CD4-positive, alpha-beta T cell treated with Interleukin-15 for 4 hours (primary cell): ENCODE data around the gene SLC37A1.
"Not testable (repeated sequence)": the region's sequence is repeated elsewhere in the genome, so short reads cannot be mapped to it uniquely, and the experiment has no call there.

ENCODE experiments used
- DNase-seq: peaks from one replicate; pipeline ENCODE4 v3.0.0-alpha.2; 2020; ENCODE audit warnings: low spot score

The SLC37A1 gene

DNA sequence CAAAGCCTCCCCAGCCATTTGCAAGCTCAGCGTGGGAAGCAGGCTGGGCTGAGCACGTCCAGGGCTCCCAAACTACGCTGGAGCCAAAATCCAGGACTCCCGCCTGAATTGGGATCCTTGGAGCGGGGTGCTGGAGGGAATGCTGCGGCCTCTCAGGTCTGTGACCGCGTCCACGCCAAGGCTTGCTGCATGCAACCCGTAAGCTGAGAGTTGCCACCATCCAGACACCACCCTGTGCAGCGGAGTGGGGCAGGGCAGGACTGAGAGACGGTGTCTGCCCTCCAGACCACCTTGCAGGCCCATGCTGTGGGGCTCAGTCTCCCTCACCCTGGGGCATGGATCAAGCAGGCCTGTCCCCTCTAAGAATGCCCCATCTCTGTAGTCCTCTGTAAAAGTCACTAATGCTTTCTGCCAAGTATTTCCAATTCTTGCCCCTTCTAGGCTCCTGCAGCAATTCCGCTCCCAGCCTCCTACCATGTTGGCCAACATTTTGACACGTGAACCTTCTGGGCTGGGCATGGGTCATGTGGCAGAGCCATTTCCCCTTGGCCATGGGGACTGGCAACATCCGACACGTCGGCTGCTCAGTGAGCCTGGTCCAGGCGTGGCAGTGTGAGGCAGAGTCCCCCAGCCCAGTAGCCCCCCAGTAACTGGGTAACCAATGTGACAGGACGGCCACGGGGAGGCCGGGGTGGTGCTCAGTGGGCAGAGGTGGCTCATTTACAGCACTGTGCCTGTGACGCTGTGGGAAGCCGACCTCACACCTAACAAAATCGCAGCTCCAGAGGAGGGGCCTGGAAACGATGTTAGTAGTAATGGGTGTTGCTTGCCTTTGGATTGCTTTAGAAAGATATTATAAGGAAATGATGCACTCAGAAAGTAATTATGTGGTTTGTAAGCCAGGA is 81.9 kb downstream of the SLC37A1 start:
- no peak for DNase-seq

DNA sequence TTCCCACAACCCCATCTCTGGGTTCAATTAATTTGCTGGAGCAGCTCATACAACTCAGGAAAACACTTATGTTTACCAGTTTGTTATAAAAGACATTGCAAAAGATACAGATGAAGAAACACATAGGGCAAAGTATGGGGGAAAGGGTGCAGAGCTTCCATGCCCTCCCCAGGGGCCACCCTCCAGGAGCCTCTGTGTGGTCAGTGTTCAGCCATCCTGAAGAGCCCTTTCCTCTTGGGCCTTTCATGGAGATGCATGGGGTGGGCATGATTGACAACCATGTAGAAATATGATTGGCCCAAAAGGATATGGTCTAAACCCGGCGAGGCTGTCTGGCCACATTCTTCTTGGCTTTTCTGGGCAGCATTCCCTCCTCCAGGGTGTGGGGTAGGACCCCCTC is 83.0 kb downstream of the SLC37A1 start:
- DNase-seq: no peak

DNA sequence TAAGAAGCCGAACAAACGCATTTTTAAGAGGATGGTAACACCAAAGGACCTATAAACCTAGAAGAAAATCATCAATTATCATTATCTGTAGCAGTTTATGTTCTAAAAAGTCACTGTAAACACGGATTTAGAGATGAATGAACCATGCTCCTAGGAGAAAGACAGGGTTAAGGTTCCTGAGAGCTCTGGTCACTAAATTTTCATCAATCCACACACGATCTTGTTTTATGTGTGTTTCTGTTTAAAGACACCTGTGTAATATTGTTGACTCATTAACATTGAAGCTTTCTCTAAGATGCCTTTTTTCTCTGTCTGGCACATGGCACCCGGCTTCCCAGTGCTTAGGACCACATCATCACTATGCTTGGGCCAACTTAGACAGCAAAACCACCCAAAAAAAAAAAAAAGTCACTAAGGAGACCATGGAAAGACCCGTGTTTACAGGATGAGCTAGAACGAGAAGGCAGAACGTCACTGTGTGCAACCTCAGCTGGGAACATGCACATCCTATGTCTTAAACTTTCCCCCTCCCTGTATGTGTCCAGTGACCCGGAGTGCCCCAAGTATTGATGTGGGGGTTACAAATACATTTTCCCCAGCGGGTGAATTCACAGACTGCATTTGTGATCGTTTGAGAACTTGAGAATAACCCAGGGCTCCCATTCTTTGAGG is 84.0 kb downstream of the SLC37A1 start:
- no peak for DNase-seq

DNA sequence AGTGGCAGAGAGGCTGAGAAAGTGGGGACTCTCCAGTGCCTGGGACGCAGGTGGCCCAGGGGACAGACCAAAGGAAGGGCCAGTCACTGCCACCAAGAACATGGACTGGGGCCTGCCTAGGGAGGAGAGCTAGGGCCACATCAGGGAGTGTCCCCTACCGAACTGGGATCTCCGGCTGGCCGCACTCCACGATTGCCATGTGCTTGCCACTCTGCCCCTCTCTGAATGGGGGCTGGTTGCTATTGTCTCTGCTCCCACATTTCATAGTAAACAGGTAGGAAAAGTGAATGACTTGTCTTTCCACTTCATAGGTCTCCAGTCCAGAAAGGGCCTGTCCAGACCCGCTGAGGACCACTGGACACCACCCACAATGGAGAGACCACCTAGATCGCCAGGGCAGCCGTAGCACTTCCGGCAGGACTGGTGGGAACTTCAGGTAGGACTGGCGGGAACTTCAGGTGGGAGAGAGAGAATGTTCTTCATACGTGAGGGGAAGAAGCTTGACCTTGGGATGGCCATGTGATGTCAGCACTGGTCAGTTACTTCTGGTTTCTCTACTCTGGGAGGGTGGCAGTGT is 84.6 kb downstream of the SLC37A1 start:
- no peak for DNase-seq

DNA sequence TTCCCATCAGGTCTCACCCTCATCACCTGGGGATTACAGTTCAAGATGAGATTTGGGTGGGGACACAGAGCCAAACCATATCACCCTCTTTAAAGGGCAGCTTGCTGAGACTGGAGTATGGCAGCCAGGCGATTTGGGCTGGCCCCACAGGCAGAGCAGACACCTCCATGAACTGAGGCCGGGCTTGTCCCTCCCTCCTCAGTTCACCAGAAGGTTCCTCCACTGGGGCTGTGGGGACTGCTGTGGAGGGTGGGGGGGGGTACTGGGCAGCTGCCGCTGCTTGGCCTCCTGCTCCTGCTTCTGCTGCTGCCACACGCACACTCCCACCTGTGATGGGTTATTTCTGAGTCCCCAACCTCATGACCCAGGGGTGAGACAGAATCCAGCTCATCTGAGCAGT is 85.8 kb downstream of the SLC37A1 start:
- no peak for DNase-seq

DNA sequence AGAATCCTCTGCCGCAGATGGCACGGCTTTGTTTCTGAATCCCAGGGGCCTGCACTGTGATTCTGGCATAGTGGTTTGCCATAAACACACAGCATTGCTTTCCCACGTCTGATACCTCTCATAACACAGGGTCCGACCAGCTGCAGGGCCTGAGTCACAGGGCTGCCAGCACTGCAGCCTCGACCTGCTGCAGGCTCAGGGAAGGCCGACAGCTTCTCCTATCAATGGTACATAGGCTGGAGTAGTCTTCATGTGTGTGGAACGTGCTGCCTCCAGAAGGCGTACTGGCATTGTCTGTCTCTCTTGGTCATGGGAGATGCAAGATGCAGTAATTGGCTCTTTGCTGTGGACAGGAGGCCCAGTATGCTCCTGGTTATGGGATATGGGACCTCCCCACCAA is 86.3 kb downstream of the SLC37A1 start:
- DNase-seq: no peak

DNA sequence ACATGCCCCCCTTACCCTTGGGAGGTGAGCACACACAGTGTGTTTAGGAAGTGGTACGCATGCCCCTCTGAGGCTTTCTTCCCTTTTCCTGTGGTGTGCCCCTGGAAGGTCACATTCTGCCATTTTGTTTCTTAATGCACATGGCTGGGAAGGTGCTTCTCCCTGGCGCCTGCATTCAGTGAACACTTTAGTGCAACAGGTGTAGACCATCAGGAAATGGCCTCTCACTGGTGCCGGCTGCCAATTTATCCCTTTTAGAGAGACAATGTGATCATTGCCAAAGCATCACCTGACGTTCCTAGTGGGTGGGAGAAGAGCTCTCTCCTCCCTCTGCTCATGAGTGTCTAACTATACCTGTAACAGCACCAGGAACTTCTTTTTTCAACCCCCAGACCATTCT is 88.0 kb downstream of the SLC37A1 start:
- no peak for DNase-seq

DNA sequence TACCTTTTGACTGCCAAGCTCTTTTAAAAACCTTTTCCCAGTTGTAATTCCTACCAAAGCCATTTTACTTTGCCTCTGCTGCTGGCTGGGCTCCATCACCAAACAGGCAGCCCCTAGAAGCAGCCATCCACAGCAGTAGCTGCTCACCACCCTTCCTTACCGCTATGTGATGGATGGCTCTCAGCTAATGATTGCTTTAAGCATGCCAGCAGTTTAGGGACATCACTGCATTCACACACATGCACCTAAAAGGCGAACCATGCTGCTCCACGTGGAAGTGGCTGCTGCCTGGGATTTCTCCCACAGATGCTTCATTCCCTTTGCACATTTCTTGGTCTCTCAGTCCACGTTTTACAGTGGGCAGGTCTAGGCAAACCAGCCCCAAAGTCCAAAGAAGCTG is 93.5 kb downstream of the SLC37A1 start:
- DNase-seq: no peak

DNA sequence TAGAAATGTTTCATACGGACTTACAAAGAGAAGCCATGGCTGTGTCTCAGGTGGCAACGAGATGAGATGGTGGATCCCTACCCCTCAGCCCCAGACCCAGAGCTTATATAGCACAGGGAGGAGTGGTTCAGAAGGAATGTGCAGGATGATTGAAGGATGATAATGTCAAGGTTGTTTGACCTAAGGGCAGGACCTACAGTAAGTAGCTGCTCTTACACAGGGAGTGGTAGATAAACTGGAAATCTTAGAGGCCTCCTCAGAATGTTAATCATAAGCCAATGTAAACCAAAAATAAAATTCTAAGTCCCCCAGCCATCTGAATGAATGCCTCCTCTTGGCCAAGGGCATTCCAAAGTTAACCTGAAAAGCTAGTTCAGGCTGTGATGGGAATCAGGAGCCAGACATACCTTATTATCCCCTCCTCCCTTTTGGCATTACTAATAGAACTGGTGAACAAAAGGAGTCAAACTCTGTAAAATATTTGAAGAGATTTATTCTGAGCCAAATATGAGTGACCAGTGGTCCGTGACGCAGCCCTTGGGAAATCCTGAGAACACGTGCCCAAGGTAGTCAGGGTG is 94.0 kb downstream of the SLC37A1 start:
- DNase-seq: no peak

DNA sequence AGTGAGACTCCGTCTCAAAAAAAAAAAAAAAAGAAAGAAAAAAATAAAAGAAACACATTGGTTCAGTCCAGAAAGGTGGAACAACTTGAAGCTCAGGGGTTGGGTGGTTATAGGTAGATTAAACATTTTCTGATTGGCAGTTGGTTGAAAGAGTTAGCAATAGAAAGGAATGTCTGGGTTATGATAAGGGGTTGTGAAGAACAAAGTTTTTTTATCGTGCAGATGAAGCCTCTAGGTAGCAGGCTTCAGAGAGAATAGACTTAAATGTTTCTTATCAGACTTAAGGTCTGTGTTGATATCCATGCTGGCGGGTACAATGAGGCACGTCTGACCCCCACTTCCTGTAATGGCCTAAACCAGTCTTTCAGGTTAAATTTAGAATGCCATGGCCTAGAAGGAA is 94.8 kb downstream of the SLC37A1 start:
- no peak for DNase-seq

DNA sequence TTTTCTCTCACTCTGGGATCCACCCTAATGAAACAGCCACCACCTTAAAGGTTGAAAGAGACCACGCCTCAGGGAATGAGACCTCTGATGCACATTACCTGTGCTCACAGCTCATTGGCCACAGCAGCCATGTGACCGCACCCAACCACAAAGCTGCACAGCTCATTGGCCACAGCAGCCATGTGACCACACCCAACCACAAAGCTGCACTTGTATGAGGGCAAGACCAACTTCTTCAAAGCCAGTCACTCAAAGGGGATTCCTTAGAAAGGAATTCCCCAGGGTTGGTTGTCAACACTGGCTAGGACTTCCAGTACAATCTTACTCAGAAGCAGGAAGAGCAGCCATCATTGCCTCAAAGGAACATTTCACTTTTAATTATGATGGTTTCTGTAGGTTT is 96.2 kb downstream of the SLC37A1 start:
- peak; percentile 52 for DNase-seq

DNA sequence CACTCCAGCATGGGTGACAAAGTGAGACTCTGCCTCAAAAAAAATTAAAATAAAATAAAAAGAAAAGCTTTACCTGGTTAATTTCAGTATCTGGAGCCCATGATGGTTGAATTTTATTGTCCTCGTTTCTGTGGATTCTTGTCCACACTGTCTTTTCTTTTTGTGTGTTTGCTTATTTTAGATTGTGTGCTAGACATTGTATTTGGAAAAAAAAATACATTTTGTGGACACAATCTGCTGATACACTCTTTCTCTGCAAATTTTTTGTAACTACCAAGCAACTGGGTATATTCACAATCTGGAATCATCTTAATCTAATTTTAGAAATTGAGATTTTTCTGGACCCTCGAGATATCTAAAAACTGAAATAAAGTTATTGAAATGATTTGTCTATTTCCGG is 98.2 kb downstream of the SLC37A1 start:
- DNase-seq: no peak

DNA sequence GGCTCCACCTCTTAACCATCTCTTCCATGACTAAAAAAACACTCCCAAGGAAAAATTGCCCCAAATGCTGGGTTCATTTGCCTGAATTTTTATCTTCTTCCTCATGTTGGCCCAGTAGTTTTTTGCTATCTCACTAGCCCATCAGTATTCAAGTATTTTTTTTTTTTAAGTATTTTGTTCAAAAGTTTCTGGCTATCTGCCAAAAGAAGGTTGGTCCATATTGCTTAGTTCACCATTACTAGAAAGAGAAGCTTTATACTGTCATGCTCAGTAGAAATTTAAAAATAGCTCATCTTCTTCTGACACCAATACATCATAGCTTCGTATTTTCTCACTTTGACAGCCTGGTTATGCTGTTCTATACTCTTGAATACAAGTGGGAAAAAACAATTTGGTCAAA is 98.7 kb downstream of the SLC37A1 start:
- no peak for DNase-seq

DNA sequence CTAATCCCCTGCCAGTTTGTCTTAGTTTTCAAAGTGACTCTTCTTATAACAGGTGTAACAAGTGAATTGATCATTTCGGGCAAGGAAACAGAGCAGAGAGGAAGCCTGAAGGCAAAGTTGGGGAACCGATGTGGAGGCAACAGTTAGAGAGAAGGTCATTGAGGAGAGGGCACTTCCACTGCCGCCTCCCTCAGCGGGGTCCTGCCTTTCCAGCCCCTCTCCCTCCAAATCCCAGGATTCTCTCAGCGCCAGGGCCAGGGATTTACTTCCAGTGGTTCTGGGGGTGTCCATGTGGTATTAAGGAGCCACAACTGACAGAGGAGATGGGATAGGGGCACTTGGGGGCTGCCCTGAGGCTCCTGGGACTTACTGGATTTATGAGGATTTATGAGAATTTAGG is 100.1 kb downstream of the SLC37A1 start:
- no peak for DNase-seq

DNA sequence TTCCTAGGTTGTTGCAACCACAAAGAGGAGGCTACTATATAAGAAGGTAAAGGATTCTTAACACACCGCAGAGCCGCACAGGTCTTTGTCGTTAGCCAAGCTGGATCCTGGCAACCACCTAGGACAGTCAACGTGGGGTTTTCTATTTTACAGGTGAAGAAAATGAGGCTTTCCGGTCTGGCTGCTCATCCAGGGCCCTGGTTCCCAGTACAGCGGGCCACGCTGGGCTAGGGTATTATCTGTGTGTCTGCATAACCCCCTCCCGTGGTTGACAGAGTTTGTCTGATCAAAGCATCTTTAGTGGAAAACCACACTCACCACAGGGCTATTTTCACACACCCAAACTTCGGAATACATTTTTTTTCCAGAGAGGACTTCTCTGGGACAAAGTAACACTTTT is 100.7 kb downstream of the SLC37A1 start:
- peak; percentile 62 for DNase-seq

DNA sequence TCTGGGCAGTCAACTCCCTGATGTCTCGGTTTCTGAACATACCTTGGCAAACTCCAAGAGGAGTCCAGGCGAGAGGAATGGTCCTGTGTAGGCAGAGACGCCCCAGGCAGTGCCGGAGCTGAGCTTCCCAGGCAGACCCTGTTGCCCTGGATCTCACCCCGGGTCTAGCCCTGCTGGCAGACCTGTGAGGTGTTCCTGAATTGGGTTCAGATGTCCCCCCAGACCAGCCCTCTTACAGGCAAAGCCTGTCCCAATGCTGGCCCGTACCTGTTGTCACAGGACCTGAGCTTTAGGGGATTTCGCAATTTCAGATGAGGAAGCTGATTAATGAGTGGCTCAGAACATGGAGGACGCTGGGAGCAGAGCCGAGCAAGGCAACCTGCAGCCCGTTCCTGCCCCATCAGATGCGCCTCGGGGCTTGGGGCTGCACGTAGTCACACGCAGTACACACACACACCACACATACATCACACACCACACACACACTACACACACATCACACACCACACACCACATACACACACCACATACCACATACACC is 101.2 kb downstream of the SLC37A1 start:
- DNase-seq: peak; percentile 64

DNA sequence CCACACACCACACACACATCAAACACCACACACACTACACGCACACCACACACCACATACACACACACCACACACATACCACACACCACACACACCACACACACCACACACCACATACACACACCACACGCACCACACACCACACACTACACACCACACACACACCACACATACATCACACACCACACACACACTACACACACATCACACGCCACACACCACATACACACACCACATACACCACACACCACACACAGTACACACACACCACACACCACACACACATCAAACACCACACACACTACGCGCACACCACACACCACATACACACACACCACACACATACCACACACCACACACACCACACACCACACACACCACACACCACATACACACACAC is 101.7 kb downstream of the SLC37A1 start:
- not testable (repeated sequence) for DNase-seq

DNA sequence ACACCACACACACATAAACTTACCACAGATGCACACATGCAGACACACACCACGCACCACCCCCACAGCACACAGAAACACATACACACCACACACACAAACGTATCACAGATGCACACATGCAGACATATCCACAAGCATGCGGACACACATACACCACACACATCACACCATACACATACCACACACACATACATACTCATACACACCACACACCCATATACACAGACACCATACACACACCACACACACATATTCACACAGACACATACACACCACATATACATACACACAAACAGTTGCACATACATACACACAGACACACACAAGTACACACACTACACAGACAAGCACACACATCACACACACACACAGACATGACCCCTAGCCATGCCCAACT is 102.3 kb downstream of the SLC37A1 start:
- DNase-seq: no peak

DNA sequence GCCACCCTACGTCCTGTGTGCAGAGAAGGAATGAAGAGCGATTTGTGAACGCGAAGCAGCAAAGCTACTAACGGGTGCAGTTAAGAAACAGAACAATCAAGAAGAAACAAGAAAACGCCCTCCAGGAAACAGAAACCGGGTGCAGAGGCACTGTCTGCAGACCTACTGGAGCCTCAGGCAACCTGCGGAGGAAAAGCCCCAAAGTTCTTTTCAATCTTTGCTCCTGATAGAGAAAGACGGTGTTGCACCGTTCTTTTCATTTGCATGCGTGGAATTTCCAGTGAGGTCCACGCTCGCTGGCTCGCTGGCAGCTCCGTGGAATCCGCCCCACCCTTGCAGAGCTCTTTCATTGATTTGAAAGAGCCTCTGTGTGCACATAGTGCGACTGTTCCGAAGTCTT is 102.8 kb downstream of the SLC37A1 start:
- peak; percentile 32 for DNase-seq

DNA sequence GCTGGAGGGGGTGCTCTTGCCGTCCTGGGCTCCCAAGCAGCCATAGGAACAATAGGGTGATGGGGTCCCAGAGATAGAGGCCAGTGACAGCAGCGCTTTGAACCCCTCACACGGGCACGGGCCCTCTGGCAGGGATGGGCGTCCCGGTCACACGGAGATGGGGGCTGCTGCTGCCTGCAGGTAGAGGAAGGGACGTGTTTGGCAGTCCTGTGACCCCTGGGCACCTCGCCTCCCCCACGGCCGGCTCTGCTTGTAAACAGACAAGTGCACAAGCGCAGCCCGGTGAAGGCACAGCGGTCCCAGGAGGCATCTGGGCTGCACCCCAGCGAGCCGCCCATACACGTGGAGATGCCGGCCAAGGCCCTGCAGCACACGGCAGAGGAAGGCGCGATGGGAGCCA is 103.3 kb downstream of the SLC37A1 start:
- no peak for DNase-seq

DNA sequence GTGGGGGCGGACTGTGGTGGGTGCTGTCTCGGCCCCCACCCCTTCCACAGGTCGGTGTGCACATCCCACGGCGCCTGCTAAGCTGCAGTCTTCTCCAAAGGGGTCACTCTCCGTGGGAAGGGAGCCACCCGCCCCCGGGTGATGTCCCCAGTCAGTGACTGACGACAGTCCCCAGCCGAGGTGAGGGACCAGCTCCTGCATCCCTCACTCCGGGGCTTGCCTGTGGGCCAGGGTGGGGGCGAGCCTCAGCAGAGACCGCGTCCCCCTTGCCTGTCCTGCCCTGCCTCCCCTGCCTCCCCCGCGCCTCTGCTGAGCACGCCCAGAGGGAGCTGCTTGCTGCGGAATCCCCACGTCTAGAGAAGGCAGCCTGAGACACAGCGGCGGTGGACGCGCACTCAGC is 103.8 kb downstream of the SLC37A1 start:
- DNase-seq: no peak

DNA sequence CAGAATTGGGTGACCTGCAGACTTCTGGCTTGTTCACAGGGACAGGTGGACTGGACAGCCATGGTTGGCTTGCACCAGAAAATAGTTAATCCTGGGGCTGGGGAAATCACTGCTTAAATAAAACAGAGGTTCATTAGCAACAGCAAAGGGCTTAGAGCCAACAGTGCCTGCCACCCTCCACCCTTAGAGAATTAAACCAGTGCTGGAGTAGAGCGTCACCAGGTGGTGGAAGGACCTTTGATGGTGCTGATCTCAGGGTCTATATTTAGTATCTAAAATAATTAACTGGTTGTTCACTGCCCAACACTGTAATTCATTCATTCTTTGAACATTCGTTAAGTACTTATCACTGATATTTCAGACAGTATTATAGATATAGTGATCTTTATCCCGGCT is 105.1 kb downstream of the SLC37A1 start:
- no peak for DNase-seq

DNA sequence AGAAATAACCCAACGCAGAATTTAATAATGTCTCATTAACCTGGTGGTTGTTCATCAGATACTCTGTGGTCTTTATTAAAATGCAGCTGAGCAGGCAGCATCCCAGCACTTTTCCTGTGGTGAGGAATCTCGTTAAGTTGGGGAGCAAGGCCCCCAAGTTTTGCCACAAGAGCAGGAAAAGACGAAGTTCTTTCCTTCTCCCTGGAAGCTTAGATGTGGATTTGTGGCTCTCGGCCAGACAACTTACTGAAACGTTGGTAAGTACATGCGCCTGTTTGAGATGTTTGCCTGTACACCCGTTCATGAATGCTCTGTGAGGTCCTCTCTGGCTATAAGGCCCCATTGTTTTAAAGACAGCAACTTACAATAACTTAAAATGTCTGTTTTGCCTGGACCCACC is 105.5 kb downstream of the SLC37A1 start:
- no peak for DNase-seq
